NCI-H2171 (cell line): ENCODE results near the gene MT4.
"Not testable (repeated sequence)": the region's sequence is repeated elsewhere in the genome, so short reads cannot be mapped to it uniquely, and the experiment has no call there.

Source experiments
- DNase-seq: peaks from one replicate; lab custom pipeline; 2025; lab: John Stamatoyannopoulos, UW

Gene MT4

GRCh38 chr16:56559109-56559508 is 5.8 kb upstream of the MT4 start:
- DNase-seq: no peak

- no peak for DNase-seq
Observed at GRCh38 chr16:56560447-56560846, 4.4 kb upstream of the MT4 start.

GRCh38 chr16:56561126-56561525 is 3.7 kb upstream of the MT4 start:
- DNase-seq: no peak

GRCh38 chr16:56569971-56570370 is 5.1 kb downstream of the MT4 start:
- no peak for DNase-seq

GRCh38 chr16:56571525-56571924 is 6.7 kb downstream of the MT4 start:
- DNase-seq: no peak

GRCh38 chr16:56574625-56575024 is 9.8 kb downstream of the MT4 start:
- no peak for DNase-seq

- no peak for DNase-seq
Observed at GRCh38 chr16:56576585-56577299, 11.9 kb downstream of the MT4 start.

- no peak for DNase-seq
Observed at GRCh38 chr16:56577300-56577625, 12.4 kb downstream of the MT4 start.

GRCh38 chr16:56580391-56581048 is 15.6 kb downstream of the MT4 start:
- DNase-seq: no peak

GRCh38 chr16:56582911-56583310 is 18.0 kb downstream of the MT4 start:
- DNase-seq: not testable (repeated sequence)

- DNase-seq: no peak
Observed at GRCh38 chr16:56583351-56584168, 18.7 kb downstream of the MT4 start.

- DNase-seq: no peak
Observed at GRCh38 chr16:56584276-56584675, 19.4 kb downstream of the MT4 start.

- DNase-seq: no peak
Observed at GRCh38 chr16:56588781-56589140, 23.9 kb downstream of the MT4 start.

GRCh38 chr16:56589141-56590039 is 24.5 kb downstream of the MT4 start, which contains the start of gene MT3:
MT3 (plus strand) TSS chr16:56589528; CDS start chr16:56589591, 63 bp downstream.
- DNase-seq: no peak

- no peak for DNase-seq
Observed at GRCh38 chr16:56591377-56592060, 26.6 kb downstream of the MT4 start.

- DNase-seq: no peak
Observed at GRCh38 chr16:56593573-56594291, 28.9 kb downstream of the MT4 start.

- no peak for DNase-seq
Observed at GRCh38 chr16:56594292-56594619, 29.4 kb downstream of the MT4 start.

- DNase-seq: no peak
Observed at GRCh38 chr16:56600398-56600999, 35.6 kb downstream of the MT4 start.

GRCh38 chr16:56601325-56601724 is 36.5 kb downstream of the MT4 start:
- DNase-seq: no peak

- no peak for DNase-seq
Observed at GRCh38 chr16:56603589-56603988, 38.7 kb downstream of the MT4 start.
